Measurements from ENCODE around the gene TENM3.

GRCh38 chr4:182225257-182225852 is 17.8 kb upstream of the TENM3 start:
- TF ChIP-seq CTCF (conservative IDR thresholded peaks at IDR 0.05; ENCODE audit: low read length) (no peak), EZH2phosphoT487 (IDR thresholded peaks at IDR 0.05; ENCODE audit: borderline replicate concordance, low read depth, low read length) (no peak)

Measured in OCI-LY7 (cell line).